H1 (cell line): ENCODE data around the gene POPDC2. TPM values are rescaled to one million over a fixed set of nuclear protein-coding genes. Genes with fewer than 3 reads are reported as not detected.

Experiments
- CTCF ChIA-PET: fragments of 300-600 bp; sonication (Branson Sonifier 250); formaldehyde crosslinking; loops from one replicate; lab custom pipeline; 2021; ENCODE audit not compliant: partially characterized antibody; lab: Charles Lee
- POLR2A ChIA-PET: fragments of 300-600 bp; sonication (Branson Sonifier 250); formaldehyde crosslinking; loops from one replicate; lab custom pipeline; 2021; ENCODE audit warnings: inconsistent platforms; ENCODE audit not compliant: partially characterized antibody; lab: Charles Lee
- DNase-seq, 2 experiments: peaks; one replicate each; pipeline versions ENCODE4 v3.0.0 to v3.0.0-alpha.2; 2010 to 2022; ENCODE audit warnings: low spot score in 2 of 2, low read depth in 1 of 2, mixed read lengths in 1 of 2
- FAIRE-seq: peaks from 2 replicates; lab custom pipeline; 2011; peaks lifted over from hg19 to GRCh38; lab: Jason Lieb, UNC
- H2AFZ ChIP-seq: 2 replicates; pipeline ENCODE4 v1.8.1; 2012; ENCODE audit warnings: low read length, inconsistent platforms
- H2AK5ac ChIP-seq: 2 replicates; pipeline ENCODE4 v1.6.1; 2013; ENCODE audit warnings: low read depth, low read length
- H2BK120ac ChIP-seq: replicated peaks from 2 replicates; pipeline ENCODE3; 2013; ENCODE audit warnings: low read depth, low read length, inconsistent platforms
- H2BK12ac ChIP-seq: 2 replicates; pipeline ENCODE4 v1.6.1; 2013; ENCODE audit warnings: low read depth, low read length
- H2BK15ac ChIP-seq: 2 replicates; pipeline ENCODE4 v1.6.1; 2013; ENCODE audit warnings: low read length
- H2BK20ac ChIP-seq: 2 replicates; pipeline ENCODE4 v1.6.1; 2013; ENCODE audit warnings: low read length
- H2BK5ac ChIP-seq: 2 replicates; pipeline ENCODE4 v1.6.1; 2013; ENCODE audit warnings: low read depth, low read length
- H3K14ac ChIP-seq: 2 replicates; pipeline ENCODE4 v1.6.1; 2013; ENCODE audit warnings: inconsistent platforms; ENCODE audit not compliant: insufficient read length
- H3K18ac ChIP-seq: 2 replicates; pipeline ENCODE4 v1.6.1; 2013; ENCODE audit warnings: low read length; ENCODE audit errors: extremely low read depth
- H3K23ac ChIP-seq: 2 replicates; pipeline ENCODE4 v1.6.1; 2013; ENCODE audit warnings: inconsistent platforms; ENCODE audit not compliant: insufficient read length
- H3K23me2 ChIP-seq: 2 replicates; pipeline ENCODE4 v1.6.1; 2013; ENCODE audit warnings: low read depth, low read length
- H3K27ac ChIP-seq: 2 replicates; pipeline ENCODE4 v1.6.1; 2011; ENCODE audit warnings: low read depth, low read length, inconsistent platforms
- H3K27me3 ChIP-seq, 4 experiments: replicated peaks in 1 of 4; 1 replicate in 1 of 4; 2 replicates in 3 of 4; pipeline versions ENCODE4 v1.6.1 to v1.8.1; 2011 to 2013; ENCODE audit warnings: low read length in 3 of 4, mild to moderate bottlenecking in 3 of 4, inconsistent platforms in 2 of 4, mixed read lengths in 2 of 4, moderate library complexity in 1 of 4; ENCODE audit not compliant: control insufficient read depth in 3 of 4, insufficient read depth in 3 of 4; ENCODE audit errors: extremely low read depth in 1 of 4
- H3K36me3 ChIP-seq, 4 experiments: 2 replicates each; pipeline versions ENCODE4 v1.6.1 to v1.8.1; 2011 to 2013; ENCODE audit warnings: mild to moderate bottlenecking in 4 of 4, low read length in 3 of 4, moderate library complexity in 2 of 4, control low read depth in 1 of 4, inconsistent platforms in 1 of 4; ENCODE audit not compliant: insufficient read depth in 4 of 4, control insufficient read depth in 2 of 4
- H3K4ac ChIP-seq: replicated peaks from 2 replicates; pipeline ENCODE3; 2013; ENCODE audit warnings: low read length, low read depth, mixed read lengths, inconsistent platforms; ENCODE audit not compliant: insufficient read length
- H3K4me1 ChIP-seq, 4 experiments: replicated peaks in 1 of 4; 1 replicate in 1 of 4; 2 replicates in 3 of 4; pipeline versions ENCODE4 v1.6.1 to v1.8.1; 2011 to 2013; ENCODE audit warnings: low read length in 3 of 4, inconsistent platforms in 2 of 4, mixed read lengths in 1 of 4; ENCODE audit not compliant: insufficient read depth in 4 of 4, control insufficient read depth in 3 of 4
- H3K4me2 ChIP-seq, 2 experiments: 2 replicates each; pipeline versions ENCODE4 v1.6.1 to v1.8.1; 2011 to 2013; ENCODE audit warnings: low read depth in 2 of 2, low read length in 2 of 2, control low read depth in 1 of 2, inconsistent platforms in 1 of 2, mild to moderate bottlenecking in 1 of 2; ENCODE audit not compliant: insufficient read depth in 1 of 2
- H3K4me3 ChIP-seq, 4 experiments: fragments of 200-600, 300-600 bp in 1 of 4; sonication (generic), shearing (Covaris generic), sonication (Bioruptor Twin) in 1 of 4; 2 replicates each; pipeline versions ENCODE4 v1.5.1 to v1.8.1; 2011 to 2016; ENCODE audit warnings: low read length in 4 of 4, low read depth in 3 of 4, control low read depth in 2 of 4, inconsistent platforms in 2 of 4, mild to moderate bottlenecking in 2 of 4, mixed read lengths in 1 of 4, moderate library complexity in 1 of 4; ENCODE audit not compliant: insufficient read depth in 2 of 4; ENCODE audit errors: extremely low read depth in 1 of 4
- H3K56ac ChIP-seq: replicated peaks from 2 replicates; pipeline ENCODE3; 2013; ENCODE audit warnings: low read depth, mild to moderate bottlenecking, mixed read lengths, low read length, inconsistent platforms; ENCODE audit not compliant: insufficient read length
- H3K79me1 ChIP-seq: 2 replicates; pipeline ENCODE4 v1.6.1; 2013; ENCODE audit warnings: low read depth, low read length, control low read depth
- H3K79me2 ChIP-seq, 2 experiments: 2 replicates each; pipeline versions ENCODE4 v1.6.1 to v1.8.1; 2012 to 2013; ENCODE audit warnings: low read length in 2 of 2, mild to moderate bottlenecking in 2 of 2, inconsistent platforms in 1 of 2; ENCODE audit not compliant: insufficient read depth in 2 of 2, control insufficient read depth in 1 of 2
- H3K9ac ChIP-seq, 4 experiments: replicated peaks in 1 of 4; 1 replicate in 1 of 4; 2 replicates in 3 of 4; pipeline versions ENCODE4 v1.6.1 to v1.8.1; 2011 to 2013; ENCODE audit warnings: low read depth in 3 of 4, low read length in 3 of 4, control low read depth in 2 of 4, mild to moderate bottlenecking in 2 of 4, moderate library complexity in 2 of 4, inconsistent platforms in 1 of 4; ENCODE audit errors: extremely low read depth in 1 of 4
- H3K9me3 ChIP-seq, 2 experiments: 2 replicates each; pipeline versions ENCODE4 v1.6.1 to v1.8.1; 2012 to 2013; ENCODE audit warnings: mild to moderate bottlenecking in 2 of 2, moderate library complexity in 2 of 2, control low read depth in 1 of 2, inconsistent platforms in 1 of 2, low read depth in 1 of 2, low read length in 1 of 2, mixed read lengths in 1 of 2; ENCODE audit not compliant: insufficient read depth in 2 of 2
- H4K20me1 ChIP-seq, 2 experiments: replicated peaks in 1 of 2; 2 replicates each; pipeline versions ENCODE3 to v1.8.1; 2011 to 2013; ENCODE audit warnings: inconsistent platforms in 2 of 2, low read length in 2 of 2, mild to moderate bottlenecking in 1 of 2; ENCODE audit not compliant: insufficient read depth in 2 of 2, control insufficient read depth in 1 of 2
- H4K5ac ChIP-seq: 2 replicates; pipeline ENCODE4 v1.6.1; 2013; ENCODE audit warnings: low read length, low read depth, mixed read lengths, inconsistent platforms; ENCODE audit not compliant: insufficient read length
- H4K8ac ChIP-seq: 2 replicates; pipeline ENCODE4 v1.8.0; 2013; ENCODE audit warnings: mild to moderate bottlenecking, moderate library complexity, low read length, inconsistent platforms; ENCODE audit not compliant: insufficient read depth; ENCODE audit errors: extremely low read depth
- H4K91ac ChIP-seq: replicated peaks from 2 replicates; pipeline ENCODE3; 2013; ENCODE audit warnings: low read length, mixed read lengths, inconsistent platforms; ENCODE audit not compliant: insufficient read length
- CEBPB ChIP-seq: IDR thresholded peaks from 2 replicates; pipeline ENCODE4 v1.6.1; 2012; ENCODE audit warnings: low read depth, low read length
- EZH2 ChIP-seq: fragments of 200-600 bp; sonication (generic); IDR thresholded peaks from 2 replicates; pipeline ENCODE4 v1.7.1; 2012; ENCODE audit warnings: low read depth, mild to moderate bottlenecking, moderate library complexity, low read length, inconsistent platforms; ENCODE audit not compliant: severe bottlenecking
- HDAC6 ChIP-seq: IDR thresholded peaks from one replicate; pipeline ENCODE4 v1.7.1; 2012; ENCODE audit warnings: low read depth, mild to moderate bottlenecking, inconsistent platforms, low read length, moderate library complexity
- whole genome bisulfite sequencing, 2 experiments: shearing (Covaris generic) in 1 of 2; methylation state at CpG; one replicate each; pipeline versions ENCODE4 v1.1.6 to v1.1.7; 2013 to 2015; ENCODE audit warnings: low lambda C conversion rate in 2 of 2, mixed read lengths in 2 of 2, inconsistent platforms in 1 of 2, low coverage in 1 of 2, missing lambda C conversion rate in 1 of 2; ENCODE audit not compliant: insufficient replicate concordance in 2 of 2, insufficient coverage in 1 of 2, insufficient read length in 1 of 2; ENCODE audit errors: extremely low coverage in 1 of 2, missing lambda C conversion rate in 1 of 2; 5-methylcytosine and 5-hydroxymethylcytosine counted together
- polyA plus RNA-seq, 7 experiments: library from polyadenylated mRNA; depleted of rRNA in 3 of 7; stranded (reverse) in 5 of 7; unstranded in 2 of 7; fragments of >200 nt in 5 of 7; fragments of 200-250 nt in 2 of 7; gene quantifications; 1 replicate in 5 of 7; 2 replicates in 1 of 7; 4 replicates in 1 of 7; pipeline versions ENCODE4 v1.2.1 to v1.2.3, GENCODE V29; 2011 to 2013; ENCODE audit warnings: missing spikeins in 2 of 7, mixed read lengths in 2 of 7
- total RNA-seq: library from RNA; stranded (reverse); fragmentation: NEBNext Ultra II Directional; extraction: Animal tissue kit (Norgen Biotek cat#: 25700); gene quantifications from 2 replicates; pipeline ENCODE4 v1.2.1, GENCODE V29; 2021

Gene POPDC2
- total and polyA plus RNA-seq, 2 of the 8 experiments (the other 6 are each of a cell fraction or from before 2014, with no cell fraction given), result 0.65 to 1.1 TPM

GRCh38 chr3:119616056-119616455, 44.3 kb downstream of the POPDC2 start:
- Histone ChIP-seq H2BK5ac (no peak overlapping the region), H2AFZ (no peak overlapping the region), H4K5ac (no peak overlapping the region), H3K18ac (no peak overlapping the region), H3K4me2 (no peak overlapping the region), H4K8ac (no peak overlapping the region), H3K36me3 (no peaks in the 10 kb centered on the region), H3K79me1 (no peaks in the 10 kb centered on the region), H3K4me3 (no peak overlapping the region), H3K27ac (no peak overlapping the region), H3K27me3 (no peaks in the 10 kb centered on the region; a peak in 1 of 7 replicates), H2BK12ac (no peak overlapping the region), H3K9ac (no peak overlapping the region), H2BK15ac (no peak overlapping the region), H3K14ac (no peak overlapping the region), H2BK20ac (no peak overlapping the region), H3K23me2 (no peaks in the 10 kb centered on the region), H3K4me1 (no peaks in the 10 kb centered on the region), H3K56ac (no peak overlapping the region), H4K20me1 (no peaks in the 10 kb centered on the region), H3K23ac (no peak overlapping the region), H2AK5ac (no peak overlapping the region), H3K79me2 (no peaks in the 10 kb centered on the region), H3K9me3 (no peaks in the 10 kb centered on the region), H2BK120ac (no peak overlapping the region), H3K4ac (no peak overlapping the region), H4K91ac (no peak overlapping the region)
- CTCF ChIA-PET, result interaction anchor here (4.3 kb wide), 1 partner anchor 15 kb away, joined by 32 read pairs; no protein-coding TSS in a partner anchor
- TF ChIP-seq HDAC6, result no peak
- TF ChIP-seq CEBPB, result no peak
- no peak for TF ChIP-seq EZH2
- POLR2A ChIA-PET, result no interaction called here
- 84% methylated on average over 4 of the region's 4 CpGs; no CpG with 5 or more reads in 1 of the 2 experiments for WGBS, 2 experiments
- DNase-seq (no peak), FAIRE-seq (no peak)
